ENCODE results near the gene IL17F.

The IL17F gene

GRCh38 chr6:52244400-52244799 is at the start of gene IL17F:
Gene IL17F (minus strand): TSS chr6:52244500. CDS start chr6:52244429, 71 bp downstream.
- DNase-seq (ENCODE audit: low read depth) = no peak

DNA sequence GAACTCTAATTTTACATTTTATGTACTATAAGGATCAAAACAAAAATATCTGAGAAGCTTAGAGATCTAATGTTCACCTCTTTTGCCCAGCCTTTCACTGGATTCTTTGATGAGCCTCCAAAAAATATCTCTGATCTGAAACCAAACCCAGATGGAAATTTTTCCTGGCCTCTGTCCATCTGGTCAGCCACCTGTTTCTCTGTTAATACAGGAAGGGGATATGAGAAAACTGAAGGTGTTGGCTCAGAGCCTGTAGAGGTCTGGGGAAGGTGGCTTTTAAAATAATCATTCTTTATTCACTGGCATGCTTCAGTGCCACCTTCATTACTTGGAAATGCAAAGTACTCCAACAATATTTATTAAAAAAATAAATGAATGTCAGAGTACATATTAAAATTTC is 48.8 kb upstream of the IL17F start:
- DNase-seq (ENCODE audit: low read depth) = no peak

DNA sequence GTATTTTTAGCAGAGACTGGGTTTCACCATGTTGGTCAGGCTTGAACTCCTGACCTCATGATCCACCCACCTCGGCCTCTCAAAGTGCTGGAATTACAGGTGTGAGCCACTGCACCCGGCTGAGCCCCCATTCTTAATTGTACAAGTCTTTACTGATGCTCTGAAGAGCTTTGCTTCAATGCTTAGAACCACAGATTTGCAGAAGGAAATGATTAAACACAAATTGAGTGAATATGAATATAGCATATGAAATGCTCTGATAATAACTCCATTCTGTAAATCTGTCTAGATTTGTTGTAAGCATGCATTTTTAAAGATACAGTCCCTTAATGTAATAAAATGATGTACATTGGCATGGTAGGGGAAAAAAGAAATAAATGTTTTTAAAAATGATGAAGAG is 44.5 kb upstream of the IL17F start:
- DNase-seq (ENCODE audit: low read depth) = no peak

GRCh38 chr6:52288216-52288615 is 43.9 kb upstream of the IL17F start:
- no peak for DNase-seq (ENCODE audit: low read depth)

GRCh38 chr6:52286798-52287432 is 42.6 kb upstream of the IL17F start:
- DNase-seq (ENCODE audit: low read depth) = no peak

DNA sequence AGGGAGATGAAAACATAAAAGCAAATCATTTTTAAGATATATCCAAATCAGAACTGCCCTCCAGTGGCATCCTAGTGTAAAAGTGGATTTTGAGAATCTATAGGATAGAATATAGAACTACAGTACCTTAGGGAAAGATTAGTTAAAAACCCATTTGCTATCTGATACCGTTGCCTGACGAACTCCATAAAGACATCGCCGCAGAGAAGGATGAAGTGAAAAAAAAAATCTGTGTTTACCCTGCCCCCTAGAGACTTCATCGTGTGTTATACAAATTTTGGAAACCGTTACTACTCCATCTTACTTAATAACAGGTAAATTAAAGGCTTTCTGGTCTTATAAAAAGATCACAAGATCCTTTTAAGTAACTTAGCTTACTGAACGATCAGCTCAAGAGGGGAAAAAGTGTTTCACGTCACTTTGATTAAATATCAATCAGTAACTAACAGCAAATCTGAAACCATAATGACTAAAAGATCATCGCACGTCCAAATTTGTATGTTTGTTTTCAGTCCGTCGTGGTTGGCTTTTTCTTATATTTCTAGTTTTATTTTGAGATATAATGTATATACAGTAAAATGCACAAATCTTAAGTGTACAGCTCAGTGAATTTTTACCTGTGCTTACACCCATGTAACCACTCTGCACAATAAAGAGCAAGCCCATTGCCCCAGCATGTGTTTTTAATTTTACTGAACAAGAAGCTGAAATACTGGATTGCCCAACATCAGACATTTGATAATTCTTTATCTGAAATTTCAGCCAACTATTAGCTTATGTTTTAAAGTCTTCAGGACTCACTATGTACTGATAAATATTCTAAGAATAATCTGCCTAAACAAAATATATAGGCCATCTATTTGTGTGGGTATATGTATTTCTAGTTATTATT is 41.1 kb upstream of the IL17F start:
- DNase-seq (ENCODE audit: low read depth) = no peak

DNA sequence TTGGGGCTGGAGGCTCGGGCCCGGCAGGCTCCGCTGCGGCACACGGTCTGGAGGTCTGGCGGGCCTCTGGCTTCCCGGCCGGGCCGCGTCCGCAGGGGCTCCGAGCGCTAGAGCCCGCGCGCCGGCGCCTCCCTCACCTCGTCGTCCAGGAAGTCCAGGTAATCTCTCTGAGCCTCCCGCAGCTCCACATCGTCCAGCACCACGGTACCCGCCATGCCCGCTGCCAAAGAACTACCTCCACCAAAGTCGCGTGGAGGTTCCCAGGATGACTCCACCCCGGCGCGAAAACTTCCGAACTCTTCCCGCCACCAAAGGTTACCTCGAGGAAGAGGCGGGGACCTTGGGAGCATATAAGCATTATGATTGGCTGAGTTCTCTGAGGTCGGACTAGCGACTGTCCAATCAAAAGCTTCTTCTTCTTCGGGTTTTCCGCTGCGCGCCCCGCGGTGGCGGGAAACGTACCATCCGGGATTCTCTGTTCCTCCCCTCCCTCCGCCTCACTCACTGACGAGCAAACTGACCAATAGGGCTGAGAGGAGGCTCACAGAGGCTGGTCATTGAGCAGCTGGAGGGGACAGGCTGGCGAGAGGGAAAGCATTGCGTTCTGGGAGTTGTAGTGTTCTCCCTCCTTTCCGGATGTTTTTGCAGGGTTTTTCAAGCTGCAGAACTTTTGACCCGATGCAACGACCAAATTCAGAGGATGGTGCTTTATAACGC is 40.3 kb upstream of the IL17F start, which contains the start of gene MCM3:
Gene MCM3 (minus strand): TSS at position 283 of the 717 bp plus-strand sequence. CDS start 68 bp downstream, at position 215.
- DNase-seq (ENCODE audit: low read depth) = peak; percentile 77

DNA sequence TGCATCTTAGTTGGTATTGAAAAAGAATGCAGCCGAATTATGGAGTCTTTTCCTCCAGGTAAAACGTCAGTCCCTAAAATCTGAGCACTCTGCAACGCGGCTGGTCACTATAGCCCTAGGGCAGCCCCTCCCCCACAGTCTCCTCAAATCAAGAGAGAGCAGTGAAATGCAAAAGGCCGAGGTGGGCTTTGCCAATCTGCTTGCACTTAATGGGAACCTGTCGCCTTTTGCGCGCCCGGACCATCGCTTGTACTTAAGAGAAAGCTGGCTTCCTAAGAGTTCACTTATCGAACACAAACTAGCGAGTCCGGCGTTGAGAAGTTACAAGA is 39.8 kb upstream of the IL17F start:
- DNase-seq (ENCODE audit: low read depth) = peak; percentile 32

DNA sequence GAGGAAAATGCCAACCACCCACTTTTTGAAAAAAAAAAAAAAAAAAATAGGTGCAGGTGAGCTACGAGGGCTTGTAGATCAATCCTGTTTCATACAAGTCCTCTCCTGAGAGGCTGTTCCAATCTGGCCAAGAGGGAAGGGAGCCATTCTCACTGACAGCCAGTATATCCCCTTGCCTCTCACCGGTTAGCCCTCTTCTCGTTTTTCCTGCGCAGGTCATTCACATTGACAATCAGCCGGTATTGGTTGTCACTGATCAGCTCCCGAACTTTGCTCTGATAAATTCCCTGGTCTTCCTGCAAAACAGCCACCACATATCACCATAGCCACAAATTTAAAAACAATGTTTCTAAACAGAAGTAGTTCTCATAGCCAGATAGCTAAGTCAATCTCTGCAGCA is 38.8 kb upstream of the IL17F start:
- no peak for DNase-seq (ENCODE audit: low read depth)

GRCh38 chr6:52276130-52276529 is 31.8 kb upstream of the IL17F start:
- no peak for DNase-seq (ENCODE audit: low read depth)

DNA sequence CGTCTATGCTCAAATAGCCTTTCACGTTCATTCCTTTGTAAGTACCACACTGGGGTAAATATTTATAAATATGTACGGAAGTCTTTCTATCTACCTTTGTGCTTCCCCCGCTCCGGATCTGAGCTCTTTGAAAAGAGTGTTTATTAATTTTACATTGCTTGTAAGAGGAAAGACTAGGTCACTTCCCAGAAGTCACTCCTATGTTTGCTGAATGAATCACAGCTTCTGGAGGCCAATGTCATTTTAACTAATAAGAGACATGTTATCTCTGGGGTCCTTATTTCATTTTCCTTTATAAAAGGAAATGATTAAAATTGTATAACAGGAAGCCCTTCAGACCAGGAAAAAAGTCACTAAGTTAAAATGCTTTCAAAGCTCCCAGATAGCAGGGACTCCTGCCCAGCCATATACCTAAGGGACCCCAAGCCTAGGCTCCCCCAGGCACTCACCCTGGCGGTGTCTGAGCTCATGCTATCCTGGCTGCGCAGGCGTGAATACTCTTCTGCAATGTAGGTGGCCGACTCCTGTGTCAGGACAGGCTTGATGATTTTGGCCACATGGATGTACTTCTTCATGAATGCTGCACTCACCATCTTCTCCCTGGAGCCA is 27.7 kb upstream of the IL17F start:
- no peak for DNase-seq (ENCODE audit: low read depth)

- DNase-seq (ENCODE audit: low read depth) = peak; percentile 36
Measured at GRCh38 chr6:52263709-52264540, 19.6 kb upstream of the IL17F start.

- no peak for DNase-seq (ENCODE audit: low read depth)
Measured at GRCh38 chr6:52262620-52263344, 18.5 kb upstream of the IL17F start.

- DNase-seq (ENCODE audit: low read depth) = no peak
Measured at GRCh38 chr6:52261229-52261628, 16.9 kb upstream of the IL17F start.

- no peak for DNase-seq (ENCODE audit: low read depth)
Measured at GRCh38 chr6:52260634-52261033, 16.3 kb upstream of the IL17F start.

- DNase-seq (ENCODE audit: low read depth) = no peak
Measured at GRCh38 chr6:52255434-52255833, 11.1 kb upstream of the IL17F start.

GRCh38 chr6:52254731-52255378 is 10.6 kb upstream of the IL17F start:
- no peak for DNase-seq (ENCODE audit: low read depth)

GRCh38 chr6:52253494-52253893 is 9.2 kb upstream of the IL17F start:
- DNase-seq (ENCODE audit: low read depth) = no peak

DNA sequence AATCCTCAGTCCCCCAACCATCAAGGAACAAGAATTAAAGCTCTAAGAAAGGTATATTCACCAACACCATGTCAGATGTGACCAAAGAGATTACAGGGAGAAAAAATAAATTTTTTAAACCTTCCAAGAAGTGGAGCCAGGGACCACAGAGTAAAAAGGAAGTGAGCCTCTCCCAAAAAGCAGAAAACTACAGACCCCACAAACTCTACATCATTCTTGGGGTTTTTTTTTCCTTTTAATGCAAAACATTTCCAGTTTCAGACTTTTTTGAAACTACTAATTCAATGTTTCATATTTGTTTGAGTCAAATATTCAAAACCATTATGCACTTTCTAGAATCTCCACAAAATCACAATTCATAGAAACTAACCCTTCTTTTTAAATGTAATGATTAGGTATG is 6.8 kb upstream of the IL17F start:
- DNase-seq (ENCODE audit: low read depth) = no peak

DNA sequence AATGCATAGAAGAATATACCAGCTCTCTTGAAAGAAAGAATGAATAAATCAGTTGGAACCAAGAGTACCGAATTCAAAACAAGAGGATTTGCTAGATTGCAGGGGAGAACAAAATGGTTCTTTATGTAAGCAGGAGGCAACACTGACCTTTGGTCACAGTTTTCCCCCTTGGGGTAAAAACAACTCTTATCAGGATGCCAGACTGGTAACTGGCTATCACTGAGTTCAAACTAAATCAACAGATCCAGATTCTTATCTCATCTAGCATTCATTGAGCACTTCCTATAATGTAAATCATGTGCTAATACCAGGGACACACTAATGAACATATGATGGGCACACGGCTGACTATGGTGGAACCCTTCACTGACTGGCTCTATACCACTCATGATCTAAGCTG is 4.8 kb upstream of the IL17F start:
- DNase-seq (ENCODE audit: low read depth) = no peak

Measured in stimulated activated CD8-positive, alpha-beta memory T cell treated with anti-CD3 and anti-CD28 coated beads, Interleukin-15, amount 100 ng/mL, for 24 hours (primary cell).